Mucosa of rectum (tissue), 2 donors: ENCODE data around the gene SPATA2L.

Experiments
- H3K27ac ChIP-seq, 2 donors: one replicate each; pipeline ENCODE4 v1.7.0; 2013; ENCODE audit warnings: inconsistent platforms in 2 of 2, low read depth in 2 of 2, low read length in 2 of 2
- H3K27me3 ChIP-seq, 2 donors: one replicate each; pipeline ENCODE4 v1.7.0; 2013; ENCODE audit warnings: low read length in 2 of 2; ENCODE audit not compliant: control insufficient read depth in 2 of 2, insufficient read depth in 2 of 2
- H3K36me3 ChIP-seq, 2 donors: one replicate each; pipeline ENCODE4 v1.7.0; 2013; ENCODE audit warnings: low read length in 2 of 2; ENCODE audit not compliant: control insufficient read depth in 2 of 2, insufficient read depth in 2 of 2
- H3K4me1 ChIP-seq, 2 donors: one replicate each; pipeline ENCODE4 v1.7.0; 2013; ENCODE audit warnings: low read length in 2 of 2, mild to moderate bottlenecking in 1 of 2; ENCODE audit not compliant: control insufficient read depth in 2 of 2, insufficient read depth in 2 of 2
- H3K4me3 ChIP-seq, 2 donors: one replicate each; pipeline ENCODE4 v1.7.0; 2013; ENCODE audit warnings: low read length in 2 of 2
- H3K9ac ChIP-seq, 2 donors: one replicate each; pipeline ENCODE4 v1.7.0; 2013; ENCODE audit warnings: low read length in 2 of 2, low read depth in 1 of 2, mild to moderate bottlenecking in 1 of 2
- H3K9me3 ChIP-seq, 2 donors: one replicate each; pipeline ENCODE4 v1.7.0; 2013; ENCODE audit warnings: low read length in 2 of 2; ENCODE audit not compliant: control insufficient read depth in 2 of 2
- donor health status: healthy.
- donor health status: Normal muscosa, but diverticular disease.

SPATA2L gene

GRCh38 chr16:89738538-89739317, 37.2 kb upstream of the SPATA2L start:
- Histone ChIP-seq H3K4me1 (no peaks in the 10 kb centered on the region), H3K4me3 (no peak overlapping the region), H3K27ac (no peak overlapping the region), H3K27me3 (no peaks in the 10 kb centered on the region), H3K9me3 (no peaks in the 10 kb centered on the region), H3K36me3 (peaks cover 54 to 61% of the 10 kb centered on the region in 2 donors), H3K9ac (no peak overlapping the region)

GRCh38 chr16:89738072-89738377, 36.5 kb upstream of the SPATA2L start:
- Histone ChIP-seq H3K36me3 (peaks cover 60 to 68% of the 10 kb centered on the region in 2 donors), H3K27ac (no peak overlapping the region)

GRCh38 chr16:89737341-89738071, 36.0 kb upstream of the SPATA2L start:
- Histone ChIP-seq H3K9me3 (no peaks in the 10 kb centered on the region), H3K9ac (no peak overlapping the region), H3K4me3 (no peak overlapping the region), H3K4me1 (no peaks in the 10 kb centered on the region), H3K36me3 (peaks cover 65 to 73% of the 10 kb centered on the region in 2 donors), H3K27me3 (no peaks in the 10 kb centered on the region), H3K27ac (no peak overlapping the region)

More at GRCh38 chr16:89738072-89738377, 36.5 kb upstream of the SPATA2L start:
- no peak overlapping the region for H3K4me3 ChIP-seq
- no peaks in the 10 kb centered on the region for H3K9me3 ChIP-seq
- H3K4me1 ChIP-seq: no peaks in the 10 kb centered on the region
- no peaks in the 10 kb centered on the region for H3K27me3 ChIP-seq
- H3K9ac ChIP-seq: no peak overlapping the region

- no peak overlapping the region for H3K27ac ChIP-seq
These were observed 35.0 kb upstream of the SPATA2L start for GRCh38 chr16:89736554-89736953.

GRCh38 chr16:89733792-89734191, 32.3 kb upstream of the SPATA2L start:
- H3K27ac ChIP-seq: no peak overlapping the region
- H3K9me3 ChIP-seq: no peaks in the 10 kb centered on the region
- H3K4me1 ChIP-seq: no peaks in the 10 kb centered on the region
- H3K9ac ChIP-seq: no peak overlapping the region
- no peaks in the 10 kb centered on the region for H3K27me3 ChIP-seq
- H3K4me3 ChIP-seq: no peak overlapping the region
- peaks cover 80 to 84% of the 10 kb centered on the region in 2 donors for H3K36me3 ChIP-seq

More at GRCh38 chr16:89736554-89736953, 35.0 kb upstream of the SPATA2L start:
- Histone ChIP-seq H3K4me3 (no peak overlapping the region), H3K9me3 (no peaks in the 10 kb centered on the region), H3K27me3 (no peaks in the 10 kb centered on the region), H3K36me3 (peaks cover 72 to 80% of the 10 kb centered on the region in 2 donors), H3K4me1 (no peaks in the 10 kb centered on the region), H3K9ac (no peak overlapping the region)

GRCh38 chr16:89733322-89733721, 31.8 kb upstream of the SPATA2L start:
- H3K27me3 ChIP-seq: no peaks in the 10 kb centered on the region
- no peak overlapping the region for H3K9ac ChIP-seq
- no peak overlapping the region for H3K4me3 ChIP-seq
- H3K4me1 ChIP-seq: no peaks in the 10 kb centered on the region
- H3K9me3 ChIP-seq: no peaks in the 10 kb centered on the region
- H3K36me3 ChIP-seq: peaks cover 78 to 82% of the 10 kb centered on the region in 2 donors
- H3K27ac ChIP-seq: no peak overlapping the region

GRCh38 chr16:89732918-89733242, 31.4 kb upstream of the SPATA2L start:
- no peaks in the 10 kb centered on the region for H3K9me3 ChIP-seq
- no peaks in the 10 kb centered on the region for H3K27me3 ChIP-seq
- no peak overlapping the region for H3K27ac ChIP-seq
- H3K36me3 ChIP-seq: peaks cover 75 to 80% of the 10 kb centered on the region in 2 donors
- H3K4me1 ChIP-seq: no peaks in the 10 kb centered on the region
- no peak overlapping the region for H3K9ac ChIP-seq
- H3K4me3 ChIP-seq: no peak overlapping the region

GRCh38 chr16:89732142-89732917, 30.8 kb upstream of the SPATA2L start:
- no peaks in the 10 kb centered on the region for H3K9me3 ChIP-seq
- H3K27me3 ChIP-seq: no peaks in the 10 kb centered on the region
- no peak overlapping the region for H3K9ac ChIP-seq
- peaks cover 76 to 80% of the 10 kb centered on the region in 2 donors for H3K36me3 ChIP-seq
- no peak overlapping the region for H3K4me3 ChIP-seq
- H3K4me1 ChIP-seq: no peaks in the 10 kb centered on the region
- H3K27ac ChIP-seq: no peak overlapping the region

GRCh38 chr16:89730610-89731234, 29.2 kb upstream of the SPATA2L start:
- Histone ChIP-seq H3K27me3 (no peaks in the 10 kb centered on the region), H3K27ac (no peak overlapping the region), H3K9ac (no peak overlapping the region), H3K4me3 (no peak overlapping the region), H3K9me3 (no peaks in the 10 kb centered on the region), H3K4me1 (no peaks in the 10 kb centered on the region), H3K36me3 (peaks cover 72 to 75% of the 10 kb centered on the region in 2 donors)
